SK-N-SH (cell line): ENCODE results near the gene CTNNB1. TPM values are rescaled to one million over a fixed set of nuclear protein-coding genes. Genes with fewer than 3 reads are reported as not detected.

ENCODE experiments used
- CTCF ChIA-PET: fragments of 300-600, 350-600 bp; formaldehyde crosslinking; extraction: SDS; loops from one replicate; lab custom pipeline; 2021; lab: Yijun Ruan, JAX
- POLR2A ChIA-PET: fragments of 350-600 bp; sonication (Branson Sonifier 250); formaldehyde crosslinking; extraction: SDS; loops from one replicate; lab custom pipeline; 2020; ENCODE audit warnings: antibody characterized with exemption, inconsistent platforms; lab: Yijun Ruan, JAX
- DNase-seq: peaks from one replicate; pipeline ENCODE4 v3.0.0; 2012
- H2AFZ ChIP-seq: fragments of 200-600 bp; sonication (generic); 2 replicates; pipeline ENCODE4 v1.8.1; 2016; ENCODE audit warnings: antibody characterized with exemption, mild to moderate bottlenecking, low read depth
- H3F3A ChIP-seq: fragments of 200-600 bp; sonication (generic); replicated peaks from 2 replicates; pipeline ENCODE3; 2016; ENCODE audit warnings: antibody characterized with exemption, mild to moderate bottlenecking; ENCODE audit not compliant: insufficient read depth
- H3K27ac ChIP-seq, 2 experiments: fragments of 200-500 bp in 1 of 2; fragments of 200-600 bp in 1 of 2; sonication (Bioruptor generic) in 1 of 2; sonication (generic), shearing (Covaris generic) in 1 of 2; 2 replicates each; pipeline versions ENCODE4 v1.5.1 to v1.6.1; 2014 to 2016; ENCODE audit warnings: low read depth in 2 of 2, inconsistent platforms in 1 of 2, low read length in 1 of 2, mild to moderate bottlenecking in 1 of 2, mixed read lengths in 1 of 2
- H3K27me3 ChIP-seq: fragments of 200-600 bp; sonication (generic), shearing (Covaris generic); 2 replicates; pipeline ENCODE4 v1.6.1; 2016; ENCODE audit warnings: mixed run types; ENCODE audit not compliant: insufficient read depth
- H3K36me3 ChIP-seq, 2 experiments: fragments of 200-500 bp in 1 of 2; fragments of 200-600 bp in 1 of 2; sonication (Bioruptor generic) in 1 of 2; sonication (generic) in 1 of 2; replicated peaks in 1 of 2; 2 replicates each; pipeline versions ENCODE3 to v1.5.1; 2014 to 2016; ENCODE audit warnings: low read length in 1 of 2, mild to moderate bottlenecking in 1 of 2; ENCODE audit not compliant: insufficient read depth in 2 of 2, control insufficient read depth in 1 of 2
- H3K4me1 ChIP-seq, 2 experiments: fragments of 200-500 bp in 1 of 2; fragments of 200-600 bp in 1 of 2; sonication (Bioruptor generic) in 1 of 2; sonication (generic), shearing (Covaris generic) in 1 of 2; 2 replicates each; pipeline versions ENCODE4 v1.5.1 to v1.6.1; 2014 to 2016; ENCODE audit warnings: low read depth in 1 of 2, low read length in 1 of 2, mixed run types in 1 of 2; ENCODE audit not compliant: insufficient read depth in 2 of 2, control insufficient read depth in 1 of 2
- H3K4me2 ChIP-seq: fragments of 200-600 bp; sonication (generic), shearing (Covaris generic); 2 replicates; pipeline ENCODE4 v1.6.1; 2017; ENCODE audit warnings: mixed run types
- H3K4me3 ChIP-seq, 2 experiments: fragments of 200-500 bp in 1 of 2; fragments of 200-600 bp in 1 of 2; sonication (Bioruptor generic) in 1 of 2; sonication (generic), shearing (Covaris generic) in 1 of 2; 2 replicates each; pipeline versions ENCODE4 v1.5.1 to v1.8.1; 2014 to 2016; ENCODE audit warnings: low read depth in 2 of 2, inconsistent platforms in 1 of 2, low read length in 1 of 2, mild to moderate bottlenecking in 1 of 2, mixed read lengths in 1 of 2, moderate library complexity in 1 of 2
- H3K79me2 ChIP-seq: fragments of 200-600 bp; sonication (generic); 2 replicates; pipeline ENCODE4 v1.8.1; 2017; ENCODE audit warnings: mild to moderate bottlenecking; ENCODE audit not compliant: insufficient read depth
- H3K9ac ChIP-seq: fragments of 200-600 bp; sonication (generic); 2 replicates; pipeline ENCODE4 v1.6.1; 2017; ENCODE audit warnings: mixed run types
- H3K9me2 ChIP-seq: fragments of 200-600 bp; sonication (generic); 2 replicates; pipeline ENCODE4 v1.6.1; 2017; ENCODE audit warnings: mixed run types
- H3K9me3 ChIP-seq: fragments of 200-600 bp; sonication (generic); 2 replicates; pipeline ENCODE4 v1.6.1; 2017; ENCODE audit warnings: mixed run types, mild to moderate bottlenecking, moderate library complexity
- H4K20me1 ChIP-seq: fragments of 200-600 bp; sonication (generic); 2 replicates; pipeline ENCODE4 v1.6.1; 2017; ENCODE audit warnings: mild to moderate bottlenecking, mixed run types; ENCODE audit not compliant: insufficient read depth
- CHD2 ChIP-seq: fragments of 150-350 bp; IDR thresholded peaks from 2 replicates; pipeline ENCODE4 v1.6.1; 2018; ENCODE audit warnings: low read length; ENCODE audit not compliant: partially characterized antibody
- EP300 ChIP-seq, 2 experiments: IDR thresholded peaks; 2 replicates each; pipeline versions ENCODE4 v1.4.0 to v1.6.1; 2012; ENCODE audit warnings: borderline replicate concordance in 1 of 2, low read depth in 1 of 2, low read length in 1 of 2
- FOSL2 ChIP-seq: IDR thresholded peaks from 2 replicates; pipeline ENCODE4 v1.4.0; 2012; ENCODE audit warnings: low read depth, mild to moderate bottlenecking, moderate library complexity, borderline replicate concordance
- FOXM1 ChIP-seq: IDR thresholded peaks from 2 replicates; pipeline ENCODE4 v1.4.0; 2012; ENCODE audit warnings: low read depth, mild to moderate bottlenecking
- GATA2 ChIP-seq: sonication (generic); formaldehyde crosslinking; IDR thresholded peaks from 2 replicates; pipeline ENCODE4 v1.5.0; 2020; ENCODE audit warnings: mild to moderate bottlenecking, missing genetic modification reagents
- MEF2A ChIP-seq: IDR thresholded peaks from 2 replicates; pipeline ENCODE4 v1.4.0; 2012; ENCODE audit warnings: low read depth, borderline replicate concordance
- RCOR1 ChIP-seq: fragments of 150-350 bp; IDR thresholded peaks from 2 replicates; pipeline ENCODE4 v1.6.1; 2017; ENCODE audit warnings: antibody characterized with exemption, low read length
- RFX5 ChIP-seq: IDR thresholded peaks from 2 replicates; pipeline ENCODE4 v1.6.1; 2012; ENCODE audit warnings: mild to moderate bottlenecking, improper control_type of control experiment, low read length
- TAF1 ChIP-seq: IDR thresholded peaks from 2 replicates; pipeline ENCODE4 v1.6.1; 2012; ENCODE audit warnings: low read depth, mild to moderate bottlenecking, low read length, moderate library complexity, borderline replicate concordance
- YY1 ChIP-seq: IDR thresholded peaks from 2 replicates; pipeline ENCODE4 v1.4.0; 2012; ENCODE audit warnings: low read depth, mild to moderate bottlenecking
- WGBS: methylation state at CpG from one replicate; pipeline ENCODE4 v1.1.6; 2017; ENCODE audit warnings: low lambda C conversion rate; 5-methylcytosine and 5-hydroxymethylcytosine counted together
- polyA plus RNA-seq, 3 experiments: library from polyadenylated mRNA; depleted of rRNA; stranded (reverse); fragments of >200 nt; gene quantifications; 2 replicates each; pipeline ENCODE4 v1.2.3, GENCODE V29; 2012
- TF ChIP-seq, protein P1 (sequence below): IDR thresholded peaks from 2 replicates; pipeline ENCODE4 v1.6.1; 2012; ENCODE audit warnings: mild to moderate bottlenecking, low read depth, low read length, moderate library complexity
- TF ChIP-seq, protein P2 (sequence below): fragments of 200-600 bp; sonication (generic); IDR thresholded peaks from 2 replicates; pipeline ENCODE4 v1.6.1; 2017; ENCODE audit warnings: antibody characterized with exemption, mild to moderate bottlenecking, moderate library complexity
- TF ChIP-seq, protein P3 (sequence below): IDR thresholded peaks from 2 replicates; pipeline ENCODE4 v1.4.0; 2012; ENCODE audit warnings: low read depth, borderline replicate concordance
- TF ChIP-seq, protein P4 (sequence below): fragments of 150-350 bp; IDR thresholded peaks from 2 replicates; pipeline ENCODE4 v1.6.1; 2016; ENCODE audit warnings: mild to moderate bottlenecking, low read depth, low read length

Gene CTNNB1
- polyA plus RNA-seq, 1 of the 3 experiments (the other 2 are of a cell fraction), result 178 TPM

DNA sequence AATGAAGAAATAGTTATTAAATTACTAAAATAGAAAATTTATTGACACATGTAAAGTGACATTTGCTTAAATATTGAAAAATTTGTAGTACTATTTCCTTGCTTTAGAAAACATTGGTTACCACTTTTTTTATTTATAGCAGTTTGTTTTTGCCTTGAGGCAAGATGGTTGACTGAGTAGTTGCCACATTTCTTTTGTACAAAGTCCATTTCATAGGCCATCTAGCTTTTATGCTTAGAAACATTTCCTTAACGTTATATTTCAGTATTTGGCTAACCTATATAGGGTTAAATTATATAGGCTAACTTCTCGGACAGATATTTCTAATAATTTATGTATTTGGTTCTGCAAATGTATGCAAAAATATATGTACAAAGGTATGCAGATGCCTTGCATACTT lies 17.1 kb downstream of the CTNNB1 start:
- TF ChIP-seq EP300 (IDR thresholded peaks at IDR 0.05; ENCODE audit: borderline replicate concordance in 1 of 2, low read depth in 1 of 2, low read length in 1 of 2) (no peak), FOSL2 (no peak), YY1 (no peak), CHD2 (no peak), FOXM1 (no peak), RFX5 (no peak), RCOR1 (no peak)
- TF ChIP-seq, protein P1, sequence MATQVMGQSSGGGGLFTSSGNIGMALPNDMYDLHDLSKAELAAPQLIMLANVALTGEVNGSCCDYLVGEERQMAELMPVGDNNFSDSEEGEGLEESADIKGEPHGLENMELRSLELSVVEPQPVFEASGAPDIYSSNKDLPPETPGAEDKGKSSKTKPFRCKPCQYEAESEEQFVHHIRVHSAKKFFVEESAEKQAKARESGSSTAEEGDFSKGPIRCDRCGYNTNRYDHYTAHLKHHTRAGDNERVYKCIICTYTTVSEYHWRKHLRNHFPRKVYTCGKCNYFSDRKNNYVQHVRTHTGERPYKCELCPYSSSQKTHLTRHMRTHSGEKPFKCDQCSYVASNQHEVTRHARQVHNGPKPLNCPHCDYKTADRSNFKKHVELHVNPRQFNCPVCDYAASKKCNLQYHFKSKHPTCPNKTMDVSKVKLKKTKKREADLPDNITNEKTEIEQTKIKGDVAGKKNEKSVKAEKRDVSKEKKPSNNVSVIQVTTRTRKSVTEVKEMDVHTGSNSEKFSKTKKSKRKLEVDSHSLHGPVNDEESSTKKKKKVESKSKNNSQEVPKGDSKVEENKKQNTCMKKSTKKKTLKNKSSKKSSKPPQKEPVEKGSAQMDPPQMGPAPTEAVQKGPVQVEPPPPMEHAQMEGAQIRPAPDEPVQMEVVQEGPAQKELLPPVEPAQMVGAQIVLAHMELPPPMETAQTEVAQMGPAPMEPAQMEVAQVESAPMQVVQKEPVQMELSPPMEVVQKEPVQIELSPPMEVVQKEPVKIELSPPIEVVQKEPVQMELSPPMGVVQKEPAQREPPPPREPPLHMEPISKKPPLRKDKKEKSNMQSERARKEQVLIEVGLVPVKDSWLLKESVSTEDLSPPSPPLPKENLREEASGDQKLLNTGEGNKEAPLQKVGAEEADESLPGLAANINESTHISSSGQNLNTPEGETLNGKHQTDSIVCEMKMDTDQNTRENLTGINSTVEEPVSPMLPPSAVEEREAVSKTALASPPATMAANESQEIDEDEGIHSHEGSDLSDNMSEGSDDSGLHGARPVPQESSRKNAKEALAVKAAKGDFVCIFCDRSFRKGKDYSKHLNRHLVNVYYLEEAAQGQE, result no peak
- H3K27ac ChIP-seq, result no peak overlapping the region
- no peak overlapping the region for H3K9ac ChIP-seq
- no peaks in the 10 kb centered on the region for H3K27me3 ChIP-seq
- H3K9me2 ChIP-seq, result no peaks in the 10 kb centered on the region
- H2AFZ ChIP-seq, result no peak overlapping the region
- H3K4me3 ChIP-seq, result no peak overlapping the region
- H3K79me2 ChIP-seq, result peaks cover 100% of the 10 kb centered on the region
- DNase-seq, result no peak
- no peak overlapping the region for H3K4me2 ChIP-seq
- H3F3A ChIP-seq, result peaks cover 16% of the 10 kb centered on the region
- 77% methylated on average over 2 of the region's 2 CpGs for WGBS
- H3K9me3 ChIP-seq, result no peaks in the 10 kb centered on the region
- H3K36me3 ChIP-seq, result peaks cover 0 to 5% of the 10 kb centered on the region in 2 experiments
- POLR2A ChIA-PET, result interaction anchor here (1.6 kb wide), 1 partner anchor 17 kb away, joined by 9 read pairs; the partner anchor contains the start of gene CTNNB1
- H4K20me1 ChIP-seq, result peaks cover 99% of the 10 kb centered on the region
- CTCF ChIA-PET, result interaction anchor here (1.2 to 1.7 kb wide), 3 partner anchors 12 to 636 kb away, joined by 4 to 7 read pairs (median 4); no protein-coding TSS in a partner anchor
- H3K4me1 ChIP-seq, result peaks cover 0 to 6% of the 10 kb centered on the region in 2 experiments; a peak in 3 of 4 replicates

DNA sequence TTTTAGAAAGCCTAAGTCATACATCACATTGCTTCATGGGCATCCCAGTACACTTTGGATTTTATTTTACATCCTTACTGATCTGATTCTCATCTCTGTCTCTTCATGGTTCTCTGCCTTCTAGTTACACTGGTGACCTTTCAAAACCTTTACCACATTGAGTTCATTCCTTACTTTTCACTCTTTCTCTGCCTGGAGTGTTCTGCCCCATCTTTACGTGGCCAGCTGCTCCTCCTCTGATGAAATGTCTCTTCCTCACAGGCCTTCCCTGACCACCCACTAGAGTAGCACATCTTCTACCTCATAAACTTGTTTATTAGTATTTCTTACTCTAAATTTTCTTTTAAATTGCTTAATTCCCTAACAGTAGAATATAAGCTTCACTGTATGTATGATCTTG lies 17.7 kb downstream of the CTNNB1 start:
- no peak for DNase-seq
- H2AFZ ChIP-seq, result no peak overlapping the region
- H3K27ac ChIP-seq, result peak overlapping the region in 1 of 2 experiments; percentile 11; a peak in 2 of 4 replicates
- H3K36me3 ChIP-seq, result peaks cover 0 to under 1% of the 10 kb centered on the region in 2 experiments
- no peaks in the 10 kb centered on the region for H3K27me3 ChIP-seq
- H3K79me2 ChIP-seq, result peaks cover 100% of the 10 kb centered on the region
- H3K9me3 ChIP-seq, result no peaks in the 10 kb centered on the region
- H4K20me1 ChIP-seq, result peaks cover 99% of the 10 kb centered on the region
- H3K9ac ChIP-seq, result no peak overlapping the region
- H3K9me2 ChIP-seq, result no peaks in the 10 kb centered on the region
- H3K4me1 ChIP-seq, result peaks cover 0 to 6% of the 10 kb centered on the region in 2 experiments; a peak in 3 of 4 replicates
- H3F3A ChIP-seq, result peaks cover 16% of the 10 kb centered on the region
- WGBS, result 88% methylated on average over 1 of the region's 1 CpG
- no peak overlapping the region for H3K4me3 ChIP-seq
- no peak overlapping the region for H3K4me2 ChIP-seq
- CTCF ChIA-PET, result interaction anchor here (1.4 kb wide), 1 partner anchor 13 kb away, joined by 4 read pairs; no protein-coding TSS in a partner anchor
- POLR2A ChIA-PET, result interaction anchor here (1.6 kb wide), 1 partner anchor 18 kb away, joined by 9 read pairs; the partner anchor contains the start of gene CTNNB1
- TF ChIP-seq EP300 (IDR thresholded peaks at IDR 0.05; ENCODE audit: borderline replicate concordance in 1 of 2, low read depth in 1 of 2, low read length in 1 of 2) (no peak), MEF2A (no peak), FOXM1 (no peak), GATA2 (CRISPR knock-in tag) (no peak), FOSL2 (no peak), TAF1 (no peak)
- TF ChIP-seq, protein P2, sequence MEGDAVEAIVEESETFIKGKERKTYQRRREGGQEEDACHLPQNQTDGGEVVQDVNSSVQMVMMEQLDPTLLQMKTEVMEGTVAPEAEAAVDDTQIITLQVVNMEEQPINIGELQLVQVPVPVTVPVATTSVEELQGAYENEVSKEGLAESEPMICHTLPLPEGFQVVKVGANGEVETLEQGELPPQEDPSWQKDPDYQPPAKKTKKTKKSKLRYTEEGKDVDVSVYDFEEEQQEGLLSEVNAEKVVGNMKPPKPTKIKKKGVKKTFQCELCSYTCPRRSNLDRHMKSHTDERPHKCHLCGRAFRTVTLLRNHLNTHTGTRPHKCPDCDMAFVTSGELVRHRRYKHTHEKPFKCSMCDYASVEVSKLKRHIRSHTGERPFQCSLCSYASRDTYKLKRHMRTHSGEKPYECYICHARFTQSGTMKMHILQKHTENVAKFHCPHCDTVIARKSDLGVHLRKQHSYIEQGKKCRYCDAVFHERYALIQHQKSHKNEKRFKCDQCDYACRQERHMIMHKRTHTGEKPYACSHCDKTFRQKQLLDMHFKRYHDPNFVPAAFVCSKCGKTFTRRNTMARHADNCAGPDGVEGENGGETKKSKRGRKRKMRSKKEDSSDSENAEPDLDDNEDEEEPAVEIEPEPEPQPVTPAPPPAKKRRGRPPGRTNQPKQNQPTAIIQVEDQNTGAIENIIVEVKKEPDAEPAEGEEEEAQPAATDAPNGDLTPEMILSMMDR, result no peak
- TF ChIP-seq, protein P3, sequence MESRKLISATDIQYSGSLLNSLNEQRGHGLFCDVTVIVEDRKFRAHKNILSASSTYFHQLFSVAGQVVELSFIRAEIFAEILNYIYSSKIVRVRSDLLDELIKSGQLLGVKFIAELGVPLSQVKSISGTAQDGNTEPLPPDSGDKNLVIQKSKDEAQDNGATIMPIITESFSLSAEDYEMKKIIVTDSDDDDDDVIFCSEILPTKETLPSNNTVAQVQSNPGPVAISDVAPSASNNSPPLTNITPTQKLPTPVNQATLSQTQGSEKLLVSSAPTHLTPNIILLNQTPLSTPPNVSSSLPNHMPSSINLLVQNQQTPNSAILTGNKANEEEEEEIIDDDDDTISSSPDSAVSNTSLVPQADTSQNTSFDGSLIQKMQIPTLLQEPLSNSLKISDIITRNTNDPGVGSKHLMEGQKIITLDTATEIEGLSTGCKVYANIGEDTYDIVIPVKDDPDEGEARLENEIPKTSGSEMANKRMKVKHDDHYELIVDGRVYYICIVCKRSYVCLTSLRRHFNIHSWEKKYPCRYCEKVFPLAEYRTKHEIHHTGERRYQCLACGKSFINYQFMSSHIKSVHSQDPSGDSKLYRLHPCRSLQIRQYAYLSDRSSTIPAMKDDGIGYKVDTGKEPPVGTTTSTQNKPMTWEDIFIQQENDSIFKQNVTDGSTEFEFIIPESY, result no peak
- TF ChIP-seq, protein P4, sequence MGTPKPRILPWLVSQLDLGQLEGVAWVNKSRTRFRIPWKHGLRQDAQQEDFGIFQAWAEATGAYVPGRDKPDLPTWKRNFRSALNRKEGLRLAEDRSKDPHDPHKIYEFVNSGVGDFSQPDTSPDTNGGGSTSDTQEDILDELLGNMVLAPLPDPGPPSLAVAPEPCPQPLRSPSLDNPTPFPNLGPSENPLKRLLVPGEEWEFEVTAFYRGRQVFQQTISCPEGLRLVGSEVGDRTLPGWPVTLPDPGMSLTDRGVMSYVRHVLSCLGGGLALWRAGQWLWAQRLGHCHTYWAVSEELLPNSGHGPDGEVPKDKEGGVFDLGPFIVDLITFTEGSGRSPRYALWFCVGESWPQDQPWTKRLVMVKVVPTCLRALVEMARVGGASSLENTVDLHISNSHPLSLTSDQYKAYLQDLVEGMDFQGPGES, result no peak
